Measurements from ENCODE around the gene DOCK3.
"Not testable (repeated sequence)": the region's sequence is repeated elsewhere in the genome, so short reads cannot be mapped to it uniquely, and the experiment has no call there.

The DOCK3 gene

DNA sequence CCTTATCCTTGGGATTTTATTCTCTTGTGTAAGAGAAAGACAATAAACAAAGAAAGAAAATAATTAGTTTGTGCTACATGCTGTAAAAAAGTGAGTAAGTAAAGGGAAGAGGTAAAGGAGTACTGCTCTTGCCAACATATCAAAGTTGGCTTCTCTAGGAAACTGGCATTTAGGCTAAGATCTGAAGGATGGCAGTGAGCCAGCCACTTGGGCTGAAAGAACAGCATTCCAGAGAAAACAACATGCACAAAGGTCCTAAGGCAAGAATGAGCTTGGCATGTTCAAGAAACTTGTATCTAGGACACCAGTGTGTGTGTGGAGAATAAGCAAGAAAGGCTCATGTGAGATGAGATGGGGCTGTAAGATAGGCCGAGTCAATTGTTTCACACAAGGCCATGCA is 464.9 kb downstream of the DOCK3 start:
- no peak for DNase-seq

DNA sequence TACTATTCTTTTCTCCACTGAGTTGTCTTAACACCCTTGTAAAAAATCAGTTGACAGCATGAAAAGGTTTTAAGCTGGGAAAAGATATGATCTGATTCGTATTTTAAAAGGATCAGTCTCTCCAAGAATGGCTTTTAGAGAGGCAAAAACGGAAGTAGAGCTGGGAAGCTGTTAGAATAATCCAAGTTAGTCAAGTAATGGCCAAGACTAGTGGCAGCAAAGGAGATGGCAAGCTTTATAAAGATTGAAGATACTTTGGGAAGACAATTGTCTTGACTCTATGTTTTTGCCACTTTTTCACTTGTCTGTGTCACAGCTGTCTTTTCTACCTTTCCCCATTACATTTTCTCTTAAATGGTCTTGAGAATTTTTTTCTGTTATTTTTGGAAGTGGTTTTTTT is 466.8 kb downstream of the DOCK3 start:
- DNase-seq, result no peak

DNA sequence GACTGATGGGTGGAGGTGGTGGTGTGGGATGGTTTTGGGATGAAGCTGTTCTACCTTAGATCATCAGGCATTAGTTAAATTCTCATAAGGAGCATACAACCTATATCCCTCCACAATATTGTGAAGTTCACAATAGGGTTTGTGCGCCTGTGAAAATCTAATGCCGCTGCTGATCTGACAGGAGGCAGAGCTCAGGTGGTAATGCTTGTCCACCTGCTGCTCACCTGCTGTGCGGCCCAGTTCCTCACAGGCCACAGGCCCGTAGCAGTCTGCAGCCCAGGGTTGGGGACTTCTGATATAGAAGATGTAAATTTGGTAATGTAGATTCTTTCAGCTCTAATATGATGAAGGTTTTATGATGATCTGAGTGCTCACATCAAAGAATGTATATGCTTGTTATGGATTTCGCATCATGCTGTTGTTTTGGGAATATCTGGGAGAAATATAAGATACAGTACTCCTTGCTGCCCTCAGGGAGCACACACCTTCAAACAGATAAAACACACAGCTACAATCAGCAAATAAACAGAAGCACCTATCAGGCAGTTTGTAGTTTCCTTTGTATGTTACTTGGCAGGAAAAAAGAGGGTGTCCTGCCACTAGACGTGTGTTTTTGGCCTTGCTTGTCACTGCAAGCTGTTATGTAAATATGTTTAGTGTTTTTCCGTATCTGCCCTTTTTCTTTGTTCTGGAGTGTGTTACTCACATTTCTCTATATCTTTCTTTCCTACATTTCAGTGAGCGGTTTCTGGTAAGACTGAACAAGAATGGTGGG is 471.3 kb downstream of the DOCK3 start:
- no peak for DNase-seq

DNA sequence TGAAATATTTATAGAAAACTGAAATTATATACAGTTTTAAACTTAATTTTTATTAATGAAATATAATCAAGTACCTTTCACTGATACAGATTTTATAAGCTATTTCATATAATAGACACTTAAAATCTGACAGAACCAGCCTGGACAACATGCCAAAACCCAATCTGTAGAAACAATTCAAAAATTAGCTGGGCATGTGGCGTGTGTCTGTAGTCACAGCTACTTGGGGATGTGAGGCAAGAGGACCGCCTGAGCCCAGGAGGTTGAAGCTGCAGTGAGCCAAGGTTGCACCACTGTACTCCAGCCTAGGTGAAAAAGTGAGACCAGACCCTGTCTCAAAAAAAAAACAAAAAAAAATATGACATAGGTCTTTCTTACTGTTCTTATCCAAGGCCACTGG is 472.1 kb downstream of the DOCK3 start:
- no peak for DNase-seq

DNA sequence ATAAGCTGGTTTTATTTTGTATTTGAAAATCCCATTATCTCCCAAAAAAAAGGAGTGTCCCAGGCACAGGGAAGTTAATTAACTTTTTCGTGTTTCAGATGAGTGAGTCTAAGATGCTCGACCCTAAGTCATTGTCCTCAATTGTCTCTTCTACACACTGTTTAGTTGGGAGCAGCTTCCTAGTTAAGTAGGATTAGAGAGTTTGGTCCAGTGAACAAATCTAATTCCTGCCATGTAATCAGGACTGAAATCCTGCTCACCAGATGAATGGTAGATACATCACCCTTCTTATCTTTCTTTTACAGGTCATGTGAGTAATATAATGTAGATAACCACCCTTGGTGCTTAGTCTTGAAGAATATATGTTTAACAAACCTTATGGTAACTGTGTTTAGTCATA is 481.4 kb downstream of the DOCK3 start:
- DNase-seq, result no peak

DNA sequence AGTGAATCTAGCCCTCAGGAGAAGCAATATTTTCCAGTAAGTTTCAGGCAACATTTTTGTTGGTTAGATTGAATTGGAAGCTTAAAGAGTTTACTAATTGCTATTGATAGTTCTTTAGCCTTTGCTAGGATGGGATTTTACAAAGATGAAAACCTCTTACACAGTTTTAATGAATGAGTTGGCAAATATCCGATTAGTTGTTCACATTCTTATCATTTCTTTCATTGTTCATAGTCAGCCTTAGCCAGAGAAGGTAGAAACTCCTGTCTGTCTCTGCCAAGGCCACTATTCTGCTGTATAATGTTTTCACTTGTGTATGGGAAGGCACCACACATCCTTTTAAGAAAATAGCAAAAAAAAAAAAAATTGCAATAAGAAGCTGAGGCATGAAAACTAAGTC is 488.3 kb downstream of the DOCK3 start:
- no peak for DNase-seq

DNA sequence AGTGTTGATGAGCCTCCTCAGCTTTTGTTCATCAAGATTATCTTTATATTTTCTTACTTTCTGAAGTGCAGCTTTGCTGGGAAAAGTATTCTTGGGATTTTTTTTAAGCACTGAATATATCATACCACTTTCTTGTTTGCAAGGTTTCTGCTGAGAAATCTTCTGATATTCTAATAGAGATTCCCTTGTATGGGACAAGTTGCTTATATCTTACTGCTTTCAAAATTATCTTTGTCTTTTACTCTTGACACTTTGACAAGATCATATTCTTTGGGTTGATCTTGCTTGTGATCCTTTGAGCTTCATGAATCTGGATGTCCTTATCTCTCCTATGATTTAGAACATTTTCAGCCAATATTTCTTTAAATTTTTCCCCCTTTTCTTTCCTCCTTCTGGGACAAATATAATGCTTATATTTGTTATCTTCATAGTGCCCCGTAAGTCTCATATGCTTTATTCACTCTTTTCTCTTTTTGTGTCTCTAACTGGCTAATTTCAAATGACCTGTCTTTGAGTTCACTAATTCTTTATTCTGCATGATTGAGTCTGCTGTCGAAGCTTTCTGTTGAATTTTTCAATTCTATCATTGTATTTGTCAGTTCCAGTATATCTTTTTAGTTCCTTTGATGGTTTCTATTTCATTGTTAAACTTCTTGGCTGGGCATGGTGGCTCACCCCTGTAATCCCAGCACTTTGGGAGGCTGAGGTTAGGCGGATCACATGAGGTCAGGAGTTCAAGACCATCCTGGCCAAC is 499.0 kb downstream of the DOCK3 start:
- no peak for DNase-seq

DNA sequence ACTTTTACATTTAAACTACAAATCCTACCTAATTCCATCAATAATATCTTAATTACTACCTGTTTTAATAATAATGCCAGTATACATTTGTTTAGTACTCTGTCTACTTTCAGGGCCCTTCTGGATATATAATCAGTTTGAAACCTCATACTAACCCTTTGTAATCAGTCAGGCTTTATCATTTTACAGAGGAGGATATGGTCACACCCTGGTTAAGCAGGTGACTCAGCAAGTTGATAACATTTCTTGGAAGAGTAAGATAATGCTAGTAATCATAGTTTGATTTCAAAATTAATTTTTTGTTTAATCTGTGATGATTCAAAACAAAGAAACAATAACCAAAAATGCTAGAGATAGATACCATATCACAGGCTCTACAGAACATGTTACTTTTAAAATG is 502.2 kb downstream of the DOCK3 start:
- DNase-seq, result no peak

DNA sequence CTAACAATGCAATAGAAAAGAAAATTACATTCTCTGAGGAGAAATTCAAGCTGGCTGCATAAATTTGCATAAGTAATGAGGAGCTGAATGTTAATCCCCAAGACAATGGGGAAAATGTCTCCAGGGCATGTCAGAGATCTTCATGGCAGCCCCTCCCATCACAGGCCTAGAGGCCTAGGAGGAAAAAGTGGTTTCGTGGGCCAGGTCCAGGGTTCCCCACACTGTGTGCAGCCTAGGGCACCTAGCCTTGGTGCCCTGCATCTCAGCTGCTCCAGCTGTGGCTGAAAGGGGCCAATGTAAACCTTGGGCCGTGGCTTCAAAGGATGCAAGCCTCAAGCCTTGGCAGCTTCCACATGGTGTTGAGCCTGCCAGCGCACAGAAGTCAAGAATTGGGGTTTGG is 511.7 kb downstream of the DOCK3 start:
- not testable (repeated sequence) for DNase-seq

DNA sequence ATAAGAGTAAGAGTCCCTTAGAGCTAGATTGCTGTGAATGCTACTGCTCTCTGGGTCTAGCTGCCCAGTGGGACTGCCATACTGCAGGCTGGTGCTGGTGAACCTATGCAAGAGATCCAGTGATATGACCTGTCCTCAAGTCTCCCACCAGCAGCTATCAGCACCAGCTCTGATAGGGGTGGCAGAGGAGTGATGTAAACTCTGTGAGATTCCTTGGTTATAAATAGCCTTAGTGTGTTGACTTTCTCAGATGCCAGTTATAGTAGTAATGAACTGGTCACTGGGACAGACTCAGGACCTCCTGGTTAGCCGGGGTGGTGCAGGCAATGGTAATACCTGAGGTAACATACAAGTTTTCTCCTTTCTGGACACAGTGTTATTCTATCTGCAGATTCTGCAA is 515.5 kb downstream of the DOCK3 start:
- DNase-seq, result no peak

DNA sequence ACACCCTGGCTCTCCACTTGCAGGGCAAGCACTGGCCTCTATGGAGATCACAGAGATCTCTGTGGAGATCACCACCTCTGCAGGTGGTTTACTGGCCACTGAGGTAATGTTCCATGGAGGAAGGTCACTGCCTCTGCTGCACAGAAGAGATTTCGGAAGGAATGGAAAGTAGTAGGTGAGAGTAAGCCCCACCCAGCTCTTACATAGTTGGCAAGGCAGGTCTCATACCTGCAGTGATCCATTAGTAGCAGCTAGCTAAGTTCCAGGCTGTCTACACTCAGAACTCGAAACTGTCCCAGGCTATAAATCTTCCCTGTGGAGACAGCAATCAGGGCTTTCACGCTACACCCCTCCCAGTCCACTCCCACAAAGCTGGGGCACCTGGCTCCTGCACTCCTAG is 516.1 kb downstream of the DOCK3 start:
- DNase-seq, result no peak

DNA sequence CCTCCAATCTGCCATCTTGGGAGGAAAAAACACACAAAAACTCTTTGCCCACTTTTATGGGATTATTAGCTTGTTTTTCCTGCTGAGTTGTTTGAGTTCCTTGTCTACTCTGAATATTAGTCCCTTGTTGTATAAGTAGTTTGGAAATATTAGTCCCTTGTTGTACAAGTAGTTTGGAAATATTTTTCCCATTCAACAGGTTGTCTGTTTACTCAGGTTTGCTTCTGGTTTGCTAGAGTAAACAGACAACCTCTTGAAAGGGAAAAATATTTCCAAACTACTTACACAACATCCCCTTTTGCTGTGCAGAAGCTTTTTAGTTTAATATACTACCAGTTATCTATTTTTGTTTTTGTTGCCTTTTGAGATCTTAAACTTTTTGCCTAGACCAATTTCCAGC is 517.0 kb downstream of the DOCK3 start:
- DNase-seq, result no peak

DNA sequence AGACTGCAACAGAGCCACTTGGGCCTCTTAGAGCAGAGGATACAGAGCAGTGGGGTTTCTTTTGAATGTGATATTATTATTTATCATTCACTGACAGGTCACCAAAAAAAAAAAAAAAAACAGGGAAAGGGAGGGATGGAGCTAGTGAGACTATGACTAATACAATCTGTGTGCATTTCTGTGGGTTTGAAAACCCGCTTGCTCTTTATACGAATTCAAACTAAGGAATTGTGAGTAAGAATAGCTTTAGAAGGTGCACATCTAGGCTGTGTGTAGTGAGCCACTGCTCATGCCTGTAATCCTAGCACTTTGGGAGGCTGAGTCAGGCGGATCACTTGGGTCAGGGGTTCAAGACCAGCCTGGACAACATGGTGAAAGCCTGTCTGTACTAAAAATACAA is 523.8 kb downstream of the DOCK3 start:
- DNase-seq, result no peak

DNA sequence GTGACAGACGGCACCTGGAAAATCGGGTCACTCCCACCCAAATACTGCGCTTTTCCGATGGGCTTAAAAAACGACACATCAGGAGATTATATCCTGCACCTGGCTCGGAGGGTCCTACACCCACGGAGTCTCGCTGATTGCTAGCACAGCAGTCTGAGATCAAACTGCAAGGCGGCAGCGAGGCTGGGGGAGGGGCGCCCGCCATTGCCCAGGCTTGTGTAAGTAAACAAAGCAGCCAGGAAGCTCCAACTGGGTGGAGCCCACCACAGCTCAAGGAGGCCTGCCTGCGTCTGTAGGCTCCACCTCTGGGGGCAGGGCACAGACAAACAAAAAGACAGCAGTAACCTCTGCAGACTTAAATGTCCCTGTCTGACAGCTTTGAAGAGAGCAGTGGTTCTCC is 524.6 kb downstream of the DOCK3 start:
- peak; percentile 2 for DNase-seq

DNA sequence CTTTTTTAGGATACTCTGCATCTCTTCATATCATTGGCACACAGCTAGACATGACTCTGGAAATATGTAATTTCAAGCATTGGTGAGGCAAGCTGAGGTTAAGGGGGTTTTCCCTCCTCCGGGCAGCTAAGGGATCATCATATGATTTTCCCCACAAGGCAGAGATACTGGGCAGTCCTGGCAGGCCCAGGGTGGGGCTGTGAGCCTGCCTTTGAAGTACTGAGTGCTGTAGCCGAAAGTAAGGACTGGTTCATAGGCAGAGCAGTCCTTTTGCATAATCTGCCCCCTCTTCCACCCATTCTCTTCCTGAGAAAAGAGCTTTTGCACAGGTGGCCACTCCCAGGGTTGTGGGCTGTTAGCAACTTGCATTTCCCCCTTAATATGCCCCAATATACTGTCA is 541.6 kb downstream of the DOCK3 start:
- DNase-seq, result no peak

DNA sequence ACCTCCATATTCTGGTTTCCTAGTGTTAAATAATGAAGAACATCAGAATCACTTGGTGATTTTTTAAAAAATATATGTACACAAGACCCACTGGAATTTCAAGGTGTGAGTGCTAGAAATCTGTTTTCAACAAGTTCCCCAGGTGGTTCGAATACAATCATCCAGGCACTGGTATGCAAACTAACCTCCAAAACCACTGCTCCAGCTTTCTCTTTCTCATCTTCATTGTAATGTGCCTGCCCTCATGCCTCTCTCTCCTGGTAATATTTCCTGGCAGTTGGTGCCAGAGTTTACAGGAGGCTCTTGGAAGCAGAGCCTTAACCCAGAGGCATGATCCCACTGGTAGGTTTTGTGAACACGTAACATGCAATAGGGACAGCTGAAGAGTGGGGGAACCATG is 547.2 kb downstream of the DOCK3 start:
- no peak for DNase-seq

DNA sequence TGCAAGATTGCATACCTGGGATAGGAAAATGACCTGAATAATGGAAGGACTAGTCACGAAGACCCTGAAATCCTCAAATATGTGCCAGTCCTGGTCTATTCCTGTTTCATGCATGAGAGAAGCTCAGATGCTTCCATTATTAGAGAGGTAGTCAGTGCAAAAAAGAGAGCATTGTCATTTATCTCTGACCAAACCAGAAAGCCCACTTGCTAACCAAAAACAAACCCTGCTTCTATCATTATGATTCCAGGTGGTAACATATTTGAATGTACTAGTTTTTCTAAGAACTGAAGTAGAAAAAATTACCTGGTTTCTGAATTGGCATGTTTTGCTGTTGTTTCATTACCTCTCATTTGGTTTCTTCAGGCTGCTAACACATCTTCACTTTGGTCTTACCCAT is 549.6 kb downstream of the DOCK3 start:
- no peak for DNase-seq

DNA sequence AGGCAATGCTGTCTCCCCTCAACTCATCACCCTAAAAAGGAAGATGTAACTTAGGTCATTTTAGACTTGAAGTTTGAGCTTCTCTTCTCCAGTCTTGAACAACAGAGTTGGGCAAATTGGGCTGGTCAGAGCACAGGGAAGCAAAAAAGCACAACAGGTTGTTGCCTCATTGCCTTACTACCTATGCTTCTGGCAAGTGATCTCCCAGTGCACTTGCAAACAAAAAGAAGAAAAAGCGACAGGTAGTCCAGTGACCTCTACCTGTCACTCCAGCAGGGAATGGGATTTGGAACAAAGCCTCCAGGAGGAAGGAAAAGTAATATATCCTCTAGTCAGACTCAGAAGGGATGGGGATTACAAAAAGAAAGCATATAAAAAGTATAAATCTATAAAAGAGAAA is 550.1 kb downstream of the DOCK3 start:
- DNase-seq, result no peak

DNA sequence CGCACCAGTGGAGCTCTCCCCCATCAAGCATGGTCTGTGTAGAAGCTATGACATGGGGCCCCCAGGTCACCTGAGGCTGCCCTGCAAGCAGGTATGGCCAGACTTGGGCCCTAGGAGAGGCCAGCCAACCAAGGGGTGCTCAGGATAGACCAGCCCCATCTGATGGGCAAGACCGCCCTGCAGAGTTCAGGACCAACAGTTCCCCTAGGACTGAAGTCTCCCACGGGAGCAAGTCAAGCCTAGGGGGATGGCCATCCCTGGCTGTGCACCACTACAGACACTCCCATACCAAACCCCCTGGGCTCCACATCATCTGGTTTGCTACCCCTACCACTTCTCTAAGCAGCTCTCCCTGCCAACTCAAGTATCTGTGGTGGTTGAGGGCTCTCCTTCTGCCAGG is 568.2 kb downstream of the DOCK3 start:
- no peak for DNase-seq

DNA sequence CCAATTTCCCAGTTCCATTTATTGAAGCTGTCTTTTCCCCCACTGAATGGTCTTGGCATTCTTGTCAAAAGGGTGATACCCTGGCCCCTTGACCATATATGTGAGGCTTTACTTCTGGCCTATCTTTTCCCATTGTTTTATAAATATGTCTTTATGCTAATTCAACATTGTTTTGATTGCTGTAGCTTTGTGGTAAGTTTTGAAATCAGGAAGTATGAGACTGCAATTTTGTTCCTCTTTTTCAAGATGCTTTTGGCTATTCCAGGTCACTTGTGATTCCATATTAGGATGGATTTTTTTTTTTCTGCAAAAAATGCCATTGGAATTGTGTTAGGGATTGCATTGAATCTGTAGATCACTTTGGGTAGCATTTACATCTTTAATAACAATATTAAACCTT is 569.2 kb downstream of the DOCK3 start:
- DNase-seq, result no peak

DNA sequence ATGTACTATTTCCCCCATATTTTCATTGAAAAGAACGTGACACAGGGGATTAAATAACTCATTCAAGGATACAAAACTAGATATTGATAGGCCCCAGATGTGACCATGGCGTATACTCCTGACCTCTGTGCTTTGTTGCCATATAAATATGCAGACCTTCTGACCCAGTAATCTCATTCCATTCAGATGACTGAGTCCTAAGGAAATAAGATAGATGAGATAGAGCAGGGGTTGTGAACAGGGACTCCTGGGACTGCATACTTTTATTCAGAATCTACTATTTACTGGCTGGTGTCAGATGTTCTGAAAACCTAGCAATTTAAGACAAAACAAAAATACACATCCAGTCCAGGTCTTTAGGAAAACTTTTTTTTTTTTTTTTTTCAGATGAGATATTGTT is 571.1 kb downstream of the DOCK3 start:
- no peak for DNase-seq

DNA sequence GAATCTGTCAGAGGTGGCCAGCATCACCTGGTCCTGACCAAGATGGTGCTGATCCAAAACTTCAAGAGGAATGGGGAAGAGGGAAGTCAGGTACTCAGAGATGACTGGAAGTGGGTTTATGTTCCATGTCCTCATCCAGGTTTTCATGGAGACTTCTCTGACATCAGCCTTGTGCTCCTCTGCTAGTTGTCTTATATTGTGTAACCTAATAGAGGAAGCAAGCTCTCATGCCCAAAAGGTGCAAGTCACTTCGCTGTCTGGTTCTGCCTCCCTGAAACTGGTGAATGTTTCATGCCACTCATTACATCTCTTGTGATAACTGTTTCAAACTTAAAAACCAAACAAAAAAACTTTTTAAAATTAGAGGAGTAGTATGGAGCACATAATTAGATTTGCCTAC is 583.1 kb downstream of the DOCK3 start:
- no peak for DNase-seq

DNA sequence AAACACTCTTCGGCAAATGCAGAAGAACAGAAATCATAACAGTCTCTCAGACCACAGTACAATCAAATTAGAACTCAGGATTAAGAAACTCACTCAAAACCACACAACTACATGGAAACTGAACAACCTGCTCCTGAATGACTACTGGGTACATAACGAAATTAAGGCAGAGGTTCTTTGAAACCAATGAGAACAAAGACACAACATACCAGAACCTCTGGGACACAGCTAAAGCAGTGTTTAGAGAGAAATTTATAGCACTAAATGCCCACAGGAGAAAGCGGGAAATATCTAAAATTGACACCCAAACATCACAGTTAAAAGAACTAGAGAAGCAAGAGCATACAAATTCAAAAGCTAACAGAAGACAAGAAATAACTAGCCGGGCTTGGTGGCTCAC is 589.4 kb downstream of the DOCK3 start:
- not testable (repeated sequence) for DNase-seq

DNA sequence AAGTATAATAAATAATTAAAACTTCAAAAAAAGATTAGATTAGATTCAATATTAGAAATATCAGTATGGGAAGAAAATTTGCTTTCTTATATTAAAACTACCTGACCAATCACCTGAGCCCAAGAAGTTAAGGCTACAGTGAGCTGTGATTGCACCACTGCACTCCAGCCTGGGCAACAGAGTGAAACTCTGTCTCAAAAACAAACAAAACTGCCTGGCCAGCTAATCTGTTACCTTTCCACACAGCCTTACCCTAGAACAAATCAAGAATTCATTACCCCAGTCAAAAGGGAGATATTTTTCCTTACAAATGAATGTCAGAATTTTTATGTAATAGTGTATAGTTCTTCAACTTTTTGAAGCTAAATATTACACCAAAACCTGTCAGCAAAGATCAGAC is 593.4 kb downstream of the DOCK3 start:
- no peak for DNase-seq

DNA sequence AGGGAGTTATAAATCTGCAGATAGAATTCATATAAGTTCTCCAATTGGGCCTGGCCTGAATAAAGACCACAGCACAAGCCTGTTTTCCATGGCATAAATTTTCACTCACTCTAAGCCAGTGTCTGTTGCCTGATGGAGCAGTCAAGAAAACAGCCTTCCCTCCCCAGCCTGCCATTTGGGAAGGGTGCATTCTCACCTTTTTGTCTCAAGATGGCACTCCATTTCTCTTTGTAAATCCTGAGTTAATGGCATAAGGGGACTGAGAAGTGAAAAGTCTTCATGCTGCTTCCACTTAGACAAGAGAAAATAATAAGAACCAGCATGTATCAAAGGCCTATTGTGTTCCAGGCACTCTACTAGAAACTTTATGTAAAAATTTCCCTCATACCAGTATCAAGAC is 594.7 kb downstream of the DOCK3 start:
- no peak for DNase-seq
